ENCODE results near the gene NCAPG. TPM values are rescaled to one million over a fixed set of nuclear protein-coding genes. Genes with fewer than 3 reads are reported as not detected.

Gene NCAPG, protein sequence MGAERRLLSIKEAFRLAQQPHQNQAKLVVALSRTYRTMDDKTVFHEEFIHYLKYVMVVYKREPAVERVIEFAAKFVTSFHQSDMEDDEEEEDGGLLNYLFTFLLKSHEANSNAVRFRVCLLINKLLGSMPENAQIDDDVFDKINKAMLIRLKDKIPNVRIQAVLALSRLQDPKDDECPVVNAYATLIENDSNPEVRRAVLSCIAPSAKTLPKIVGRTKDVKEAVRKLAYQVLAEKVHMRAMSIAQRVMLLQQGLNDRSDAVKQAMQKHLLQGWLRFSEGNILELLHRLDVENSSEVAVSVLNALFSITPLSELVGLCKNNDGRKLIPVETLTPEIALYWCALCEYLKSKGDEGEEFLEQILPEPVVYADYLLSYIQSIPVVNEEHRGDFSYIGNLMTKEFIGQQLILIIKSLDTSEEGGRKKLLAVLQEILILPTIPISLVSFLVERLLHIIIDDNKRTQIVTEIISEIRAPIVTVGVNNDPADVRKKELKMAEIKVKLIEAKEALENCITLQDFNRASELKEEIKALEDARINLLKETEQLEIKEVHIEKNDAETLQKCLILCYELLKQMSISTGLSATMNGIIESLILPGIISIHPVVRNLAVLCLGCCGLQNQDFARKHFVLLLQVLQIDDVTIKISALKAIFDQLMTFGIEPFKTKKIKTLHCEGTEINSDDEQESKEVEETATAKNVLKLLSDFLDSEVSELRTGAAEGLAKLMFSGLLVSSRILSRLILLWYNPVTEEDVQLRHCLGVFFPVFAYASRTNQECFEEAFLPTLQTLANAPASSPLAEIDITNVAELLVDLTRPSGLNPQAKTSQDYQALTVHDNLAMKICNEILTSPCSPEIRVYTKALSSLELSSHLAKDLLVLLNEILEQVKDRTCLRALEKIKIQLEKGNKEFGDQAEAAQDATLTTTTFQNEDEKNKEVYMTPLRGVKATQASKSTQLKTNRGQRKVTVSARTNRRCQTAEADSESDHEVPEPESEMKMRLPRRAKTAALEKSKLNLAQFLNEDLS
- total RNA-seq: 4.3 and 5.8 TPM in 2 replicates

DNA sequence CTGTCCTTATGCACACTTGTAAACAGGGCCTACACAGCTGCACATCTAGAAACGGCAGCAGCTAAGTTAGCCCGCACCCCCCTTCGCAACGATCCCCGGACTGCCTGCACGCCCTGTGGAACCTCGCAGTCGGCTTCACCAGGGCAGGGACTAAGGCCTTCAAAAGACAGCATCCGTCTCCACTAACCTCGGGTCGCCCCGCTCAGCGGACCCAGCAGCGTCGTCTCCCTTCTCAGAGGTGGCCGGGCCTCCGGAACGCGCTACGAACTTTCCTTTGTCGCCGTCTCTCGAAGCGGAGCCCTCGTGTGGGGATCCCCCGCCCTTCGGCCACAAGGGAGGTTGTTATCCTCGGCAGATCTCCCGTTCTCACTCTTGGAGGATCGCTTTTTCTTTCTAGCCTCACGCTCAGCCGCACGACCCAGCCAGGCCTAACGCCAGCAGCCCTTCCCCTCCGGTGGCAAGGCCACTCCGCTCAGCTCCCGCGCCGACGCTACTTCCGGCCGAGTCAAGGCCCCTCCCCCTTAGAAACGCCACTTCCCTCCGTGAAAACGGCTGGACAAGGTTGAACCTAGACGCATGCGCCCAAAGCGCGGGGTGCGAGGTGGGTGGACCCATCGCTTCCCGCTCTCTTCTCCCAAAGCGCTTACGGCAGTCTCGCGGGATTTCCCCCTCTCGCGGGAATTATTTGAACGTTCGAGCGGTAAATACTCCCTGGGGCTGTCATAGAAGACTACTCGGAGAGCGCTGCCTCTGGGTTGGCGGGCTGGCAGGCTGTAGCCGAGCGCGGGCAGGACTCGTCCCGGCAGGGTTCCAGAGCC, at the start of gene NCAPG, which contains the start of gene DCAF16:
Gene NCAPG, plus strand, starts transcription at position 720 of the 818 bp plus-strand sequence. CDS start 99 bp downstream, outside the sequence.
Gene DCAF16, minus strand, starts transcription at position 498 of the 818 bp plus-strand sequence. CDS start 6,616 bp downstream, outside the sequence.

DNA sequence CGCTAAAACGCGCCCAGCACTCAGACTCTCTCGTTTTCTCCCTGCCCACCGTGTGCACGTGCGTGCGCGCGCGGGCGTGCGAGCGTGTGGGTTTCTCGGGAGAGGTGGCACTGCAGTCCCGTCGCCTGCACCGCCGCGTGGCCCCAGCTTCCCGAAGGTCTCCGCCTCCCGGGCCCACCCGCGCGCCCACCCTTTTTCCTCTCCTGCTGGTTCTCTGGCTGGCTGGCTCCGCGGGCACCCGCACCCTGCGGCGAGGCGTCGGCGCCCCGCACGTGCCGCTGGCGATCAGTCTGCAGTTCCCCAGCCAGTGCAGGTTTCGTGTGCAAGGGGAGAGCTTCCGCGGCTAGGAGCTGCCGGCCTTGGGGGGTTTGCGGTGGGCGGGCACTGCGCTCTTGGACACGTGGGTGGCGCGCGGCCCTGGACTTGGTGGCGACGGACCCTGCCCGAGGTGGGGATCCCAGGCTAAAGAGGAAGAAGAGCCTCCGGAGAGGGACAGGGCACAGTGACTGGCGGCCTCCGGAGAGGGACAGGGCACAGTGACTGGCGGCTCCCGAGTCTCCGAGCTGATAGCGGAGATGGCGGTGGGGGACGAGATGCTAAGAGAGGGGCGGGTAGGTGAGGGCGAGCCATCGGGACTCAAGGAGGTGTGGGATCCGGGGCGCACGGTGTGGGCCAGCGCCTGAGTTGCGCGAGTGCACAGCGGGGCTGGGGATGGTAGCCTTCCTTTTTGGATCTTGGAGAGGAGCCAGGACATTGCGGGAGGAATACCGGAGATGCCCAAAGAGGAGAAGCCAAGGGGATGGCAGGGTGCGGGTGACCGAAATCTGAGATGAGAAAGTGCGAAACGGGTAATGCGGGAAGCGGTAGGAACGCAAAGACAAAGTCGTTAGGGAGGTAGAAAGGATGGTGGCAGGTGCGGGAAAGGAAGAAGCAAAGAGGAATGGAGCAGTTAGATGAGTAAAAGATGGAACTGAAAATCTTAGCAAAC, 29.2 kb upstream of the NCAPG start, which contains the start of gene FAM184B:
Gene FAM184B, minus strand, starts transcription at position 322 of the 988 bp plus-strand sequence. CDS start 322 bp downstream, outside the sequence.

Other genes starting within 250 kb of the NCAPG start
- 75.6 and 93.3 TPM in 2 replicates for gene LAP3, start 233.8 kb upstream of the NCAPG start, total RNA-seq
- 28.3 and 28.5 TPM in 2 replicates for gene MED28, start 196.3 kb upstream of the NCAPG start, total RNA-seq
- not detected in 2 replicates for gene FAM184B, start 29.4 kb upstream of the NCAPG start, total RNA-seq
- gene DCAF16, start 222 bp upstream of the NCAPG start, total RNA-seq: 21.7 and 23.8 TPM in 2 replicates
- gene LCORL, start 210.8 kb downstream of the NCAPG start, total RNA-seq: 16.4 and 19.7 TPM in 2 replicates